Fibroblast of mammary gland (primary cell): Measurements from ENCODE around the gene TTL.
"Not testable (repeated sequence)": the region's sequence is repeated elsewhere in the genome, so short reads cannot be mapped to it uniquely, and the experiment has no call there.

Experiments
- DNase-seq: peaks from one replicate; pipeline ENCODE4 v3.0.0-alpha.2; 2010; ENCODE audit warnings: low read depth
- H3K4me3 ChIP-seq: 2 replicates; pipeline ENCODE4 v1.5.1; 2011; ENCODE audit warnings: low read depth, mild to moderate bottlenecking, low read length, moderate library complexity; ENCODE audit not compliant: control insufficient read depth
- CTCF ChIP-seq: conservative IDR thresholded peaks from 2 replicates; pipeline ENCODE4 v1.5.1; 2011; ENCODE audit warnings: low read depth, low read length, inconsistent platforms; ENCODE audit not compliant: control insufficient read depth, insufficient read depth

Gene TTL

GRCh38 chr2:112518807-112519206 is 36.9 kb downstream of the TTL start:
- TF ChIP-seq CTCF = no peak
- DNase-seq = no peak
- no peak overlapping the region for H3K4me3 ChIP-seq

- no peak for TF ChIP-seq CTCF
- no peak for DNase-seq
- no peak overlapping the region for H3K4me3 ChIP-seq
Observed at GRCh38 chr2:112519506-112519905, 37.5 kb downstream of the TTL start.

GRCh38 chr2:112520234-112520783 is 38.4 kb downstream of the TTL start:
- H3K4me3 ChIP-seq = no peak overlapping the region
- no peak for TF ChIP-seq CTCF
- DNase-seq = no peak

- TF ChIP-seq CTCF = no peak
- DNase-seq = no peak
Observed at GRCh38 chr2:112523291-112523777, 41.4 kb downstream of the TTL start.

GRCh38 chr2:112524276-112524675 is 42.3 kb downstream of the TTL start:
- DNase-seq, H3K4me3 ChIP-seq: not testable (repeated sequence)

More at GRCh38 chr2:112523291-112523777, 41.4 kb downstream of the TTL start:
- no peak overlapping the region for H3K4me3 ChIP-seq

- no peak for TF ChIP-seq CTCF
- no peak for DNase-seq
- H3K4me3 ChIP-seq = no peak overlapping the region
Observed at GRCh38 chr2:112528541-112528940, 46.6 kb downstream of the TTL start.

GRCh38 chr2:112529757-112530156 is 47.8 kb downstream of the TTL start:
- H3K4me3 ChIP-seq = no peak overlapping the region
- no peak for DNase-seq
- no peak for TF ChIP-seq CTCF
